Measurements from ENCODE around the gene INPP5B. TPM values are rescaled to one million over a fixed set of nuclear protein-coding genes. Genes with fewer than 3 reads are reported as not detected.
"Not testable (repeated sequence)": the region's sequence is repeated elsewhere in the genome, so short reads cannot be mapped to it uniquely, and the experiment has no call there.

The INPP5B gene
- total RNA-seq, 1 experiment from 2014 or later = 18.8 TPM

- POLR2A ChIA-PET = no interaction called here
Measured at GRCh38 chr1:37914719-37915475, 32.0 kb downstream of the INPP5B start.

GRCh38 chr1:37911478-37911877 is 35.4 kb downstream of the INPP5B start:
- peaks cover 13% of the 10 kb centered on the region for H3K4me1 ChIP-seq
- intact Hi-C loops (cut with micrococcal nuclease; ENCODE audit: unreplicated experiment); H3K4me3 Mint-ChIP-seq (ENCODE audit: unreplicated experiment); H3K27ac Mint-ChIP-seq (ENCODE audit: unreplicated experiment); H3K4me3 ChIP-seq (ENCODE audit: low read depth, low read length); H3K27me3 ChIP-seq (replicated peaks; ENCODE audit: control insufficient read depth, insufficient read depth, low read length); CTCF ChIA-PET; DNase-seq; BruUV-seq (replicated peaks); H3K9me3 ChIP-seq; H3K36me3 Mint-ChIP-seq (ENCODE audit: insufficient read depth, unreplicated experiment); H3K36me3 ChIP-seq (ENCODE audit: control insufficient read depth, insufficient read depth, low read length); POLR2A ChIA-PET; H3K27me3 Mint-ChIP-seq (ENCODE audit: insufficient read depth, unreplicated experiment): not testable (repeated sequence)
- Mint-ChIP-seq H3K9me3 (ENCODE audit: unreplicated experiment) (peaks cover 15% of the 10 kb centered on the region), H3K4me1 (ENCODE audit: low read depth, unreplicated experiment) (peaks cover 26% of the 10 kb centered on the region)

More at GRCh38 chr1:37914719-37915475, 32.0 kb downstream of the INPP5B start:
- Mint-ChIP-seq H3K36me3 (ENCODE audit: insufficient read depth, unreplicated experiment) (no peaks in the 10 kb centered on the region), H3K4me3 (ENCODE audit: unreplicated experiment) (no peak overlapping the region), H3K27me3 (ENCODE audit: insufficient read depth, unreplicated experiment) (no peaks in the 10 kb centered on the region), H3K4me1 (ENCODE audit: low read depth, unreplicated experiment) (no peaks in the 10 kb centered on the region), H3K9me3 (ENCODE audit: unreplicated experiment) (no peaks in the 10 kb centered on the region), H3K27ac (ENCODE audit: unreplicated experiment) (no peak overlapping the region)
- Histone ChIP-seq H3K9me3 (no peaks in the 10 kb centered on the region), H3K36me3 (ENCODE audit: control insufficient read depth, insufficient read depth, low read length) (no peaks in the 10 kb centered on the region), H3K4me1 (no peaks in the 10 kb centered on the region), H3K27me3 (replicated peaks; ENCODE audit: control insufficient read depth, insufficient read depth, low read length) (no peaks in the 10 kb centered on the region), H3K4me3 (ENCODE audit: low read depth, low read length) (no peak overlapping the region)
- TF ChIP-seq CTCF (IDR thresholded peaks at IDR 0.05; ENCODE audit: insufficient read depth in 1 of 2, low read depth in 1 of 2, low read length in 1 of 2, severe bottlenecking in 1 of 2, unreplicated experiment in 1 of 2) = no peak
- no peak for DNase-seq
- no TSS peak for BruUV-seq (replicated peaks)
- intact Hi-C loops (cut with micrococcal nuclease; ENCODE audit: unreplicated experiment) = no loop called here
- CTCF ChIA-PET = no interaction called here

GRCh38 chr1:37910886-37911285 is 36.0 kb downstream of the INPP5B start:
- DNase-seq; CTCF ChIA-PET; BruUV-seq (replicated peaks); intact Hi-C loops (cut with micrococcal nuclease; ENCODE audit: unreplicated experiment); H3K4me3 ChIP-seq (ENCODE audit: low read depth, low read length); H3K4me3 Mint-ChIP-seq (ENCODE audit: unreplicated experiment); H3K27me3 ChIP-seq (replicated peaks; ENCODE audit: control insufficient read depth, insufficient read depth, low read length); H3K36me3 Mint-ChIP-seq (ENCODE audit: insufficient read depth, unreplicated experiment); H3K9me3 ChIP-seq; H3K36me3 ChIP-seq (ENCODE audit: control insufficient read depth, insufficient read depth, low read length); H3K27me3 Mint-ChIP-seq (ENCODE audit: insufficient read depth, unreplicated experiment); POLR2A ChIA-PET; H3K27ac Mint-ChIP-seq (ENCODE audit: unreplicated experiment): not testable (repeated sequence)
- peaks cover 15% of the 10 kb centered on the region for H3K9me3 Mint-ChIP-seq (ENCODE audit: unreplicated experiment)
- H3K4me1 Mint-ChIP-seq (ENCODE audit: low read depth, unreplicated experiment) = peaks cover 26% of the 10 kb centered on the region
- peaks cover 13% of the 10 kb centered on the region for H3K4me1 ChIP-seq

- peaks cover 26% of the 10 kb centered on the region for H3K4me1 Mint-ChIP-seq (ENCODE audit: low read depth, unreplicated experiment)
- H3K36me3 ChIP-seq (ENCODE audit: control insufficient read depth, insufficient read depth, low read length); BruUV-seq (replicated peaks); H3K9me3 ChIP-seq; H3K36me3 Mint-ChIP-seq (ENCODE audit: insufficient read depth, unreplicated experiment); CTCF ChIA-PET; H3K4me3 ChIP-seq (ENCODE audit: low read depth, low read length); intact Hi-C loops (cut with micrococcal nuclease; ENCODE audit: unreplicated experiment); H3K27me3 ChIP-seq (replicated peaks; ENCODE audit: control insufficient read depth, insufficient read depth, low read length); POLR2A ChIA-PET; H3K4me3 Mint-ChIP-seq (ENCODE audit: unreplicated experiment); H3K27me3 Mint-ChIP-seq (ENCODE audit: insufficient read depth, unreplicated experiment); DNase-seq: not testable (repeated sequence)
- H3K9me3 Mint-ChIP-seq (ENCODE audit: unreplicated experiment) = peaks cover 15% of the 10 kb centered on the region
- peaks cover 13% of the 10 kb centered on the region for H3K4me1 ChIP-seq
- H3K27ac Mint-ChIP-seq (ENCODE audit: unreplicated experiment) = peak overlapping the region; percentile 45
Measured at GRCh38 chr1:37908531-37908930, 38.3 kb downstream of the INPP5B start.

- H3K4me3 Mint-ChIP-seq (ENCODE audit: unreplicated experiment); H3K27me3 ChIP-seq (replicated peaks; ENCODE audit: control insufficient read depth, insufficient read depth, low read length); H3K36me3 Mint-ChIP-seq (ENCODE audit: insufficient read depth, unreplicated experiment); H3K36me3 ChIP-seq (ENCODE audit: control insufficient read depth, insufficient read depth, low read length); intact Hi-C loops (cut with micrococcal nuclease; ENCODE audit: unreplicated experiment); H3K4me3 ChIP-seq (ENCODE audit: low read depth, low read length); H3K27me3 Mint-ChIP-seq (ENCODE audit: insufficient read depth, unreplicated experiment); H3K9me3 ChIP-seq; BruUV-seq (replicated peaks); CTCF ChIA-PET: not testable (repeated sequence)
- POLR2A ChIA-PET = interaction anchor here (0.6 kb wide), 1 partner anchor 24 kb away, joined by 4 read pairs; no protein-coding TSS in a partner anchor
- peaks cover 18% of the 10 kb centered on the region for H3K4me1 ChIP-seq
- Mint-ChIP-seq H3K27ac (ENCODE audit: unreplicated experiment) (peak overlapping the region; percentile 45), H3K9me3 (ENCODE audit: unreplicated experiment) (peaks cover 15% of the 10 kb centered on the region), H3K4me1 (ENCODE audit: low read depth, unreplicated experiment) (peaks cover 26% of the 10 kb centered on the region)
- DNase-seq = peak in 1 of 2 experiments; percentile 27
Measured at GRCh38 chr1:37907416-37908125, 39.3 kb downstream of the INPP5B start.

GRCh38 chr1:37906591-37906990 is 40.3 kb downstream of the INPP5B start:
- H3K27me3 ChIP-seq (replicated peaks; ENCODE audit: control insufficient read depth, insufficient read depth, low read length); DNase-seq; CTCF ChIA-PET; POLR2A ChIA-PET; intact Hi-C loops (cut with micrococcal nuclease; ENCODE audit: unreplicated experiment); H3K9me3 ChIP-seq; H3K4me3 ChIP-seq (ENCODE audit: low read depth, low read length); H3K4me3 Mint-ChIP-seq (ENCODE audit: unreplicated experiment); H3K27ac Mint-ChIP-seq (ENCODE audit: unreplicated experiment); H3K27me3 Mint-ChIP-seq (ENCODE audit: insufficient read depth, unreplicated experiment); H3K36me3 ChIP-seq (ENCODE audit: control insufficient read depth, insufficient read depth, low read length); BruUV-seq (replicated peaks); H3K36me3 Mint-ChIP-seq (ENCODE audit: insufficient read depth, unreplicated experiment): not testable (repeated sequence)
- H3K4me1 Mint-ChIP-seq (ENCODE audit: low read depth, unreplicated experiment) = peaks cover 26% of the 10 kb centered on the region
- H3K9me3 Mint-ChIP-seq (ENCODE audit: unreplicated experiment) = peaks cover 15% of the 10 kb centered on the region
- H3K4me1 ChIP-seq = peaks cover 18% of the 10 kb centered on the region
